DMS114 treated with DMSO at 0.1 percent for 48 hours (cell line): ENCODE data around the gene PROC.
A peak's percentile ranks its signal among the peaks of the same experiment; 100 is the strongest.
"Not testable (repeated sequence)": the region's sequence is repeated elsewhere in the genome, so short reads cannot be mapped to it uniquely, and the experiment has no call there.

Experiments
- DNase-seq: peaks from one replicate; lab custom pipeline; 2025; ENCODE audit not compliant: unreplicated experiment; lab: John Stamatoyannopoulos, UW

Gene PROC

GRCh38 chr2:127394492-127394891 is 23.7 kb upstream of the PROC start:
- DNase-seq = no peak

- no peak for DNase-seq
Observed at GRCh38 chr2:127397568-127398238, 20.5 kb upstream of the PROC start.

- DNase-seq = no peak
Observed at GRCh38 chr2:127398239-127398590, 20.0 kb upstream of the PROC start.

GRCh38 chr2:127400533-127400896 is 17.7 kb upstream of the PROC start:
- DNase-seq = no peak

- DNase-seq = no peak
Observed at GRCh38 chr2:127400897-127401756, 17.1 kb upstream of the PROC start.

GRCh38 chr2:127401757-127402695 is 16.2 kb upstream of the PROC start:
- DNase-seq = no peak

- DNase-seq = no peak
Observed at GRCh38 chr2:127403460-127403859, 14.8 kb upstream of the PROC start.

- DNase-seq = no peak
Observed at GRCh38 chr2:127404466-127405254, 13.6 kb upstream of the PROC start.

GRCh38 chr2:127405255-127405610 is 13.0 kb upstream of the PROC start:
- DNase-seq = no peak

- DNase-seq = no peak
Observed at GRCh38 chr2:127406454-127406853, 11.8 kb upstream of the PROC start.

- no peak for DNase-seq
Observed at GRCh38 chr2:127407091-127407490, 11.1 kb upstream of the PROC start.

- peak; percentile 15 for DNase-seq
Observed at GRCh38 chr2:127407661-127408003, 10.6 kb upstream of the PROC start.

- DNase-seq = no peak
Observed at GRCh38 chr2:127408004-127408806, 10.0 kb upstream of the PROC start.

- no peak for DNase-seq
Observed at GRCh38 chr2:127408807-127409099, 9.5 kb upstream of the PROC start.

GRCh38 chr2:127409716-127410115 is 8.5 kb upstream of the PROC start:
- DNase-seq = not testable (repeated sequence)

GRCh38 chr2:127410871-127411652 is 7.2 kb upstream of the PROC start:
- peak; percentile 64 for DNase-seq

- no peak for DNase-seq
Observed at GRCh38 chr2:127411653-127412369, 6.4 kb upstream of the PROC start.

- DNase-seq = no peak
Observed at GRCh38 chr2:127413200-127413599, 5.0 kb upstream of the PROC start.
